ENCODE data around the gene SAAL1. TPM values are rescaled to one million over a fixed set of nuclear protein-coding genes. Genes with fewer than 3 reads are reported as not detected.

The SAAL1 gene
- total RNA-seq, 1 experiment from 2014 or later: 41.2 TPM

- TF ChIP-seq EGR1 (IDR thresholded peaks at IDR 0.05; ENCODE audit: low read depth): no peak
- TF ChIP-seq, protein P1, sequence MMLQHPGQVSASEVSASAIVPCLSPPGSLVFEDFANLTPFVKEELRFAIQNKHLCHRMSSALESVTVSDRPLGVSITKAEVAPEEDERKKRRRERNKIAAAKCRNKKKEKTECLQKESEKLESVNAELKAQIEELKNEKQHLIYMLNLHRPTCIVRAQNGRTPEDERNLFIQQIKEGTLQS (IDR thresholded peaks at IDR 0.05): no peak
- TF ChIP-seq JUND (IDR thresholded peaks at IDR 0.05): no peak
- no peak for TF ChIP-seq ELF1 (IDR thresholded peaks at IDR 0.05; ENCODE audit: borderline replicate concordance, low read depth)
Measured at GRCh38 chr11:18145837-18146236, 40.0 kb upstream of the SAAL1 start (continued).

GRCh38 chr11:18145025-18145424 lies 39.1 kb upstream of the SAAL1 start:
- CTCF ChIA-PET: interaction anchor here (0.7 to 1.6 kb wide), 3 partner anchors 29 to 99 kb away, joined by 3 to 9 read pairs (median 4); no protein-coding TSS in a partner anchor
- H3K9ac ChIP-seq (ENCODE audit: low read length): no peak overlapping the region
- DNase-seq (ENCODE audit: low read depth, low spot score) (no peak), ATAC-seq (peak; percentile 64; the same call in 1 of the 2 replicates)
- H3K4me3 ChIP-seq (replicated peaks in 1 of 2; ENCODE audit: low read depth in 1 of 2, low read length in 2 of 2): no peak overlapping the region
- H3K27ac ChIP-seq (ENCODE audit: low read depth, low read length): no peak overlapping the region
- H3K9me3 ChIP-seq (ENCODE audit: control insufficient read depth in 1 of 2, insufficient read depth in 1 of 2, low read depth in 1 of 2, low read length in 2 of 2): no peaks in the 10 kb centered on the region
- no peak for TF ChIP-seq TCF7L2 (IDR thresholded peaks at IDR 0.05; ENCODE audit: borderline replicate concordance, extremely low read depth, insufficient read depth, insufficient read length)
- no peak for TF ChIP-seq POLR2A (IDR thresholded peaks at IDR 0.05; ENCODE audit: borderline replicate concordance, extremely low read depth, insufficient read depth, insufficient read length)
- TF ChIP-seq CEBPB (IDR thresholded peaks at IDR 0.05; ENCODE audit: low read depth): no peak
- no peak for TF ChIP-seq SIN3A (IDR thresholded peaks at IDR 0.05; ENCODE audit: low read depth)
- no peak for TF ChIP-seq EZH2 (IDR thresholded peaks at IDR 0.05)
- TF ChIP-seq RAD21 (IDR thresholded peaks at IDR 0.05; ENCODE audit: low read depth): peak; percentile 40
- TF ChIP-seq, protein P2, sequence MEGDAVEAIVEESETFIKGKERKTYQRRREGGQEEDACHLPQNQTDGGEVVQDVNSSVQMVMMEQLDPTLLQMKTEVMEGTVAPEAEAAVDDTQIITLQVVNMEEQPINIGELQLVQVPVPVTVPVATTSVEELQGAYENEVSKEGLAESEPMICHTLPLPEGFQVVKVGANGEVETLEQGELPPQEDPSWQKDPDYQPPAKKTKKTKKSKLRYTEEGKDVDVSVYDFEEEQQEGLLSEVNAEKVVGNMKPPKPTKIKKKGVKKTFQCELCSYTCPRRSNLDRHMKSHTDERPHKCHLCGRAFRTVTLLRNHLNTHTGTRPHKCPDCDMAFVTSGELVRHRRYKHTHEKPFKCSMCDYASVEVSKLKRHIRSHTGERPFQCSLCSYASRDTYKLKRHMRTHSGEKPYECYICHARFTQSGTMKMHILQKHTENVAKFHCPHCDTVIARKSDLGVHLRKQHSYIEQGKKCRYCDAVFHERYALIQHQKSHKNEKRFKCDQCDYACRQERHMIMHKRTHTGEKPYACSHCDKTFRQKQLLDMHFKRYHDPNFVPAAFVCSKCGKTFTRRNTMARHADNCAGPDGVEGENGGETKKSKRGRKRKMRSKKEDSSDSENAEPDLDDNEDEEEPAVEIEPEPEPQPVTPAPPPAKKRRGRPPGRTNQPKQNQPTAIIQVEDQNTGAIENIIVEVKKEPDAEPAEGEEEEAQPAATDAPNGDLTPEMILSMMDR (IDR thresholded peaks at IDR 0.05 in 2 of 3, conservative IDR thresholded peaks at IDR 0.05 in 1 of 3; ENCODE audit: borderline replicate concordance in 1 of 3, insufficient read depth in 1 of 3, low read depth in 2 of 3, low read length in 2 of 3): peak in 2 of 3 experiments; percentile 26 to 58; a peak in 3 of 6 replicates
- no peaks in the 10 kb centered on the region for H3K79me2 ChIP-seq (ENCODE audit: insufficient read depth, low read length)
- RAD21 ChIA-PET (ENCODE audit: low non-redundant PET in 1 of 2, low total read pairs in 2 of 2, uncharacterized antibody in 2 of 2, unreplicated experiment in 2 of 2): no interaction called here
- no peaks in the 10 kb centered on the region for H4K20me1 ChIP-seq (ENCODE audit: insufficient read depth)
- H3K4me1 ChIP-seq (ENCODE audit: control insufficient read depth in 1 of 2, insufficient read depth in 2 of 2, low read length in 2 of 2): peaks cover 0 to 11% of the 10 kb centered on the region in 2 experiments; a peak in 2 of 4 replicates
- no peaks in the 10 kb centered on the region for H3K27me3 ChIP-seq (ENCODE audit: insufficient read depth, low read length)
- H3K4me2 ChIP-seq (ENCODE audit: low read length): no peak overlapping the region
- no TSS peak for BruUV-seq (replicated peaks)
- peak overlapping the region; percentile 2 for H2AFZ ChIP-seq (ENCODE audit: low read depth, low read length, poor library complexity, severe bottlenecking)
- intact Hi-C loops (cut with micrococcal nuclease): no loop called here
- H3K9me2 ChIP-seq (ENCODE audit: insufficient read depth): no peaks in the 10 kb centered on the region
- POLR2A ChIA-PET: no interaction called here
- no peaks in the 10 kb centered on the region for H3K36me3 ChIP-seq (ENCODE audit: control insufficient read depth in 1 of 2, insufficient read depth in 2 of 2, low read length in 2 of 2)

All from HCT116 (cell line).